HG03342 (cell line): ENCODE data around the gene ARPC5.
A peak's percentile ranks its signal among the peaks of the same experiment; 100 is the strongest.

ENCODE experiments used
- ATAC-seq: cut with Tn5 transposase; IDR thresholded peaks from one replicate; pipeline ENCODE4 v1.9.1; 2021; ENCODE audit warnings: mild to moderate bottlenecking, moderate library complexity; ENCODE audit not compliant: unreplicated experiment

ARPC5 gene

DNA sequence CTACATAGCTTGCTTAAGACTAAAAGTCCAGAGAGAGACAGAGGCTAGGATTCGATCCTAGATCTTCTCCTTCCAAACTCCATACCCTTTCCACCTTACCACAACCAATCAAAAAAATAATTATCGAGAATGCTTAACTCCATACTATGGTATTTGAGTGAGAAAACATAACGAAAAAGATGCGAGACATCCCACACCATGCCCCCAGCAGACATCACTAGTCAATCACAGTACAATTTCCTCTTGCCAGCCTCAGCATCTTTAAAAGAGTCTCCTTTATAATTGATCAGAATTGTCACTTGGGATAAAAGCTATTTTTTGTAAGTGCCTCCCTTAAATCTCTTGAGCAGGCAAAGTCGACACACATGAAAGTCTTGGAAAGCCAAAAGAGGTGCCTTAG, 46.2 kb downstream of the ARPC5 start:
- no peak for ATAC-seq

GRCh38 chr1:183588827-183589226, 46.8 kb downstream of the ARPC5 start:
- no peak for ATAC-seq

- ATAC-seq = no peak
These were observed 48.7 kb downstream of the ARPC5 start for GRCh38 chr1:183586926-183587325.

DNA sequence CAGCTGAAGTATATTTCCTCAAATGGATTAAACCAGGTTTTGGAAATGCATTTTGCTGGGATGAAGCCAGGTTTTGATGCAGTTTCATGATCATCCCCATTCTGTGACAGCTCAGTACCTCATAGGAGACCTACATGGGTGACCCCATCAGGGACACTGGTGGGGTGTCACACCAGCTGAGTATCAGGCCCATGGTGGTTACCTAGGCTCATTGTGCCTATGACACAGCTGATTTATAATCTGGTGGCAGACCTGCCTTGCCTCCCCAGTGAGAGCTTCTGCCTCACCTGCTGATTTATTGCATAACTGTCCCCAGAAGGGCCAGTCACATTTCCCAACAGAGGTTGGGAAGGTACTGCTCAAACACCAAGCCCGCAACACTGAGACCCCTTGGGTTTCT, 49.1 kb downstream of the ARPC5 start:
- ATAC-seq = no peak

GRCh38 chr1:183585038-183585437, 50.5 kb downstream of the ARPC5 start:
- peak; percentile 56 for ATAC-seq

DNA sequence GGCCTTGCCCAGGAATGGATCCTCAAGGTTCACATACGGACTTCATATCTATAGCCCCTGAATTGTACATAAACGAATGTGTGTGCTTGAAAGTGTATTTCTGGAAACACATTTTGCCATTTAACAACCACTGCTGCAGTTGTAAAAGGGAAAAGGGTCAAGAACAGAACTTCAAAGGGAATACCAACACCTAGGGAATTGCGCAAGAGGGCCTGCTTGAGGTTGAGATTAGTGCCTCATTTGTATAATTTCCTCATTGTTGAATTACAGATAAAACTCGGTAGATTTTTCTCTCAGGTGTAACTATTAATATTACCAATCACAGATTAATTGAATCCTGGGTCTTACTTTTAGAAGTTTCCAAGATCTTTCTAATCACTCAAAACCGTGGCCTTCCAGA, 51.4 kb downstream of the ARPC5 start:
- ATAC-seq = no peak

DNA sequence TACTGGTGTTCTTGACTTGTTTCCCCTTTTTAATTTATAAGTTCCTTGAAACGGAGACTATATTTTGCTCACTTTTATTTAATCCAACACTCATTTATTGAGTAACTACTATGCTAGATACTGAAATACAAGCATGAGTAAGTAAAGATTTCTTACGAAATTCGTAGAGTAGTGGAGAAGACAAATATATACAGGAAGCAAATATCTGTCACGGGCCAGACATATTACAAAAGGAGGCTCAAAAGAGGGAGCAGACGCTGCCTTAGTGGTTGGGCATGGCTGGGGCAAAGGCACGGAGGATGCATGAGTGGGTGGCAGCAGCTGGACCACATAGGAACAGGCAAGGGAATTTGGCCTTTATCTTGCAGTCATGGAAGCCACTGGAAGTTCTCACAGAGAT, 52.1 kb downstream of the ARPC5 start:
- ATAC-seq = no peak

GRCh38 chr1:183582021-183582713, 53.4 kb downstream of the ARPC5 start:
- ATAC-seq = no peak

- no peak for ATAC-seq
These were observed 55.3 kb downstream of the ARPC5 start for GRCh38 chr1:183580281-183580682.

- ATAC-seq = no peak
These were observed 56.7 kb downstream of the ARPC5 start for GRCh38 chr1:183578856-183579255.

DNA sequence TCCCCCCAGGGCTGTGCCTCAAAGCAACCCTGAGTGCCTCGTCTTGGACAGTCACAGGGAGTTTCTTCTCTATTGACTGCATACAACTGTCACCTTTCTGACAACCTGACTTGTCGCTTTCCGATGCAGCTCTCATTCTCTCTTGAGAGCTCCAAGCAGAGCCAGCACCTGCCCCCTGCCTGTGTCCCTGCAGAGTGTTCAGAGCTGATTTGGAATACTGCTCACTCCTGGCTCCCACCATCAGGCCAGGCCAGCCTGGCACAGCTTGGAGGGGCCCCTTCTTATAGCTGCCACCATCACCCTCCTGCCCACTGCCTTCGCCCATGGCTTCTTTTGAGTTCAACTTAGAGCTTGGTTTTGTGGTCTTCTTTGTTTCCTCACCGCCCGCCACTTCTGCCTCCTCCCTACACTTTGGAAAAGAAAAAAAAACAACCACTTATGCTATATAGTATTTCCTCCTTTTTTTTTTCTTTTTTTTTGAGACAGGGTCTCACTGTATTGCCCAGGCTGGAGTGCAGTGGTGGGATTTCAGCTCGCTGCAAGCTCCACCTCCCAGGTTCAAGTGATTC, 57.6 kb downstream of the ARPC5 start:
- ATAC-seq = no peak

GRCh38 chr1:183576537-183576936, 59.0 kb downstream of the ARPC5 start:
- no peak for ATAC-seq

- no peak for ATAC-seq
These were observed 60.0 kb downstream of the ARPC5 start for GRCh38 chr1:183575606-183576005.

DNA sequence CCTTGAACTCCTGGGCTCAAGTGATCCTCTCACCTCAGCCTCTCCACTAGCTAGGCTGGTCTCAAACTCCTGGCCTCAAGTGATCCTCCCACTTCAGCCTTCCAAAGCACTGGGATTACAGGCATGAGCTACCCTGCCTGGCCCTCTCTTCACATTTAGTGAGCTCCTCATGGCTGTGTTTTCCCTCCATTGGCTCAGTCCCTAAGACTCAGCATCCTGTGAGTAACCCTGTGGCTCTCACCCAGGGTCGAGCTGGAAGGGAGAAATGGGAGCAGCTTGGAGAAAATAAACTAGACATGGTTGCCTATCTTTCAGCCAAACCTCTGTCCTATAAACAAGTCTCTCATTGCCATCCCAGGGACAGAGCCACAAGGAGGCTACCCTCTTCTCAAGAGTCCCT, 62.9 kb downstream of the ARPC5 start:
- ATAC-seq = no peak

DNA sequence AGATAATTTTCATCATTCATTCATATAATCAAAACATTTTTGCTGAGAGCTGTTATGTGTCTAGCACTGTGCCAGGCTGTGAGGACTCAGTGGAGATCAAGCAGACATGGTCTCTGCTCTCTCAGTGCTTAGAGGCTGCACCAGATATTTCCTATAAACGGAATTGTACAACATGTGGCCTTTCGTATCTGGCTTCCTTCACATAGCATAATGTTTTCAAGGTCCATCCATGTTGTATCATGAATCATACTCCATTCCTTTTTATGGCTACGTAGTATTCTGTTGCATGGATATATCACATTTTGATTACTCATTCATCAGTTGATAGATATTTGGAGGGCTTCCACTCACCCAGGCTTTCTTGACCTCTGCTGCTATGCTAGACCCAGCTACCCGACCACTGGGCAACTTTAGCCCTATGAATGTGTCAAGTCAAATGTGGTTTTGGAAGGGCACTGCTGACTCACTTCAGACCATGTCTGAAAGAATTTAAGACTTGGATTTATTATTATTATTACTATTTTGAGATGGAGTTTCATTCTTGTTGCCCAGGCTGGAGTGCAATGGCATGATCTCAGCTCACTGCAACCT, 63.8 kb downstream of the ARPC5 start:
- no peak for ATAC-seq
